Measurements from ENCODE around the gene GID8.

GID8 gene

GRCh38 chr20:62937268-62938104 lies 461 bp upstream of the GID8 start:
- H3K36me3 Mint-ChIP-seq (ENCODE audit: low read depth) = peaks cover 44% of the 10 kb centered on the region
- peaks cover 33% of the 10 kb centered on the region for H3K4me1 Mint-ChIP-seq (ENCODE audit: low read depth)
- DNase-seq = peak; percentile 97

GRCh38 chr20:62940875-62941274 lies 2.9 kb downstream of the GID8 start:
- Mint-ChIP-seq H3K36me3 (ENCODE audit: low read depth) (peaks cover 78% of the 10 kb centered on the region), H3K27ac (peak overlapping the region; percentile 44), H3K4me3 (no peak overlapping the region), H3K27me3 (no peaks in the 10 kb centered on the region), H3K9me3 (no peaks in the 10 kb centered on the region), H3K4me1 (ENCODE audit: low read depth) (peaks cover 37% of the 10 kb centered on the region)
- no peak for DNase-seq

More at GRCh38 chr20:62937268-62938104, 461 bp upstream of the GID8 start:
- Mint-ChIP-seq H3K9me3 (no peaks in the 10 kb centered on the region), H3K4me3 (no peak overlapping the region), H3K27ac (peak overlapping the region; percentile 98), H3K27me3 (no peaks in the 10 kb centered on the region)

- Mint-ChIP-seq H3K9me3 (no peaks in the 10 kb centered on the region), H3K4me3 (no peak overlapping the region), H3K36me3 (ENCODE audit: low read depth) (peaks cover 86% of the 10 kb centered on the region), H3K27me3 (no peaks in the 10 kb centered on the region), H3K4me1 (ENCODE audit: low read depth) (peaks cover 36% of the 10 kb centered on the region), H3K27ac (peak overlapping the region; percentile 68)
- DNase-seq = no peak
Measured at GRCh38 chr20:62941792-62942191, 3.8 kb downstream of the GID8 start.

- Mint-ChIP-seq H3K27me3 (no peaks in the 10 kb centered on the region), H3K27ac (no peak overlapping the region)
Measured at GRCh38 chr20:62942456-62942855, 4.5 kb downstream of the GID8 start.

GRCh38 chr20:62943396-62943795 lies 5.4 kb downstream of the GID8 start:
- H3K4me3 Mint-ChIP-seq = no peak overlapping the region
- no peaks in the 10 kb centered on the region for H3K9me3 Mint-ChIP-seq
- peaks cover 94% of the 10 kb centered on the region for H3K36me3 Mint-ChIP-seq (ENCODE audit: low read depth)
- H3K27me3 Mint-ChIP-seq = no peaks in the 10 kb centered on the region
- H3K4me1 Mint-ChIP-seq (ENCODE audit: low read depth) = peaks cover 35% of the 10 kb centered on the region
- peak overlapping the region; percentile 37 for H3K27ac Mint-ChIP-seq
- DNase-seq = no peak

More at GRCh38 chr20:62942456-62942855, 4.5 kb downstream of the GID8 start:
- Mint-ChIP-seq H3K4me3 (no peak overlapping the region), H3K36me3 (ENCODE audit: low read depth) (peaks cover 88% of the 10 kb centered on the region), H3K9me3 (no peaks in the 10 kb centered on the region), H3K4me1 (ENCODE audit: low read depth) (peaks cover 35% of the 10 kb centered on the region)
- no peak for DNase-seq

- peaks cover 33% of the 10 kb centered on the region for H3K4me1 Mint-ChIP-seq (ENCODE audit: low read depth)
- no peak for DNase-seq
- peak overlapping the region; percentile 34 for H3K27ac Mint-ChIP-seq
- H3K27me3 Mint-ChIP-seq = no peaks in the 10 kb centered on the region
- H3K4me3 Mint-ChIP-seq = no peak overlapping the region
- no peaks in the 10 kb centered on the region for H3K9me3 Mint-ChIP-seq
- peaks cover 94% of the 10 kb centered on the region for H3K36me3 Mint-ChIP-seq (ENCODE audit: low read depth)
Measured at GRCh38 chr20:62944184-62944583, 6.2 kb downstream of the GID8 start.

GRCh38 chr20:62944746-62945145 lies 6.8 kb downstream of the GID8 start:
- DNase-seq = no peak
- H3K4me3 Mint-ChIP-seq = no peak overlapping the region
- H3K9me3 Mint-ChIP-seq = no peaks in the 10 kb centered on the region
- H3K36me3 Mint-ChIP-seq (ENCODE audit: low read depth) = peaks cover 95% of the 10 kb centered on the region
- H3K4me1 Mint-ChIP-seq (ENCODE audit: low read depth) = peaks cover 28% of the 10 kb centered on the region
- no peaks in the 10 kb centered on the region for H3K27me3 Mint-ChIP-seq
- peak overlapping the region; percentile 34 for H3K27ac Mint-ChIP-seq

GRCh38 chr20:62945771-62946339 lies 7.9 kb downstream of the GID8 start:
- peaks cover 100% of the 10 kb centered on the region for H3K36me3 Mint-ChIP-seq (ENCODE audit: low read depth)
- no peak overlapping the region for H3K4me3 Mint-ChIP-seq

GRCh38 chr20:62946918-62947317 lies 9.0 kb downstream of the GID8 start:
- Mint-ChIP-seq H3K4me3 (no peak overlapping the region), H3K36me3 (ENCODE audit: low read depth) (peaks cover 91% of the 10 kb centered on the region), H3K27ac (peak overlapping the region; percentile 16), H3K9me3 (no peaks in the 10 kb centered on the region), H3K4me1 (ENCODE audit: low read depth) (peaks cover 15% of the 10 kb centered on the region), H3K27me3 (no peaks in the 10 kb centered on the region)
- no peak for DNase-seq

More at GRCh38 chr20:62945771-62946339, 7.9 kb downstream of the GID8 start:
- DNase-seq = no peak
- Mint-ChIP-seq H3K27ac (no peak overlapping the region), H3K4me1 (ENCODE audit: low read depth) (peaks cover 23% of the 10 kb centered on the region), H3K27me3 (no peaks in the 10 kb centered on the region), H3K9me3 (no peaks in the 10 kb centered on the region)

- Mint-ChIP-seq H3K9me3 (no peaks in the 10 kb centered on the region), H3K4me3 (no peak overlapping the region), H3K27me3 (no peaks in the 10 kb centered on the region), H3K27ac (no peak overlapping the region), H3K4me1 (ENCODE audit: low read depth) (peaks cover 14% of the 10 kb centered on the region), H3K36me3 (ENCODE audit: low read depth) (peaks cover 83% of the 10 kb centered on the region)
- DNase-seq = no peak
Measured at GRCh38 chr20:62947532-62948300, 9.8 kb downstream of the GID8 start.

GRCh38 chr20:62949153-62949821 lies 11.3 kb downstream of the GID8 start:
- H3K36me3 Mint-ChIP-seq (ENCODE audit: low read depth) = peaks cover 67% of the 10 kb centered on the region

GRCh38 chr20:62949962-62950361 lies 12.0 kb downstream of the GID8 start:
- H3K4me3 Mint-ChIP-seq = no peak overlapping the region
- H3K9me3 Mint-ChIP-seq = no peaks in the 10 kb centered on the region
- H3K27ac Mint-ChIP-seq = no peak overlapping the region
- H3K4me1 Mint-ChIP-seq (ENCODE audit: low read depth) = peaks cover 30% of the 10 kb centered on the region
- H3K36me3 Mint-ChIP-seq (ENCODE audit: low read depth) = peaks cover 61% of the 10 kb centered on the region
- no peaks in the 10 kb centered on the region for H3K27me3 Mint-ChIP-seq
- no peak for DNase-seq

More at GRCh38 chr20:62949153-62949821, 11.3 kb downstream of the GID8 start:
- Mint-ChIP-seq H3K9me3 (no peaks in the 10 kb centered on the region), H3K4me1 (ENCODE audit: low read depth) (peaks cover 28% of the 10 kb centered on the region), H3K27ac (no peak overlapping the region), H3K4me3 (no peak overlapping the region), H3K27me3 (no peaks in the 10 kb centered on the region)
- DNase-seq = no peak

- Mint-ChIP-seq H3K4me1 (ENCODE audit: low read depth) (peaks cover 30% of the 10 kb centered on the region), H3K36me3 (ENCODE audit: low read depth) (peaks cover 53% of the 10 kb centered on the region), H3K27me3 (no peaks in the 10 kb centered on the region)
Measured at GRCh38 chr20:62950741-62951140, 12.8 kb downstream of the GID8 start.

More at GRCh38 chr20:62950741-62951140, 12.8 kb downstream of the GID8 start:
- DNase-seq = no peak
- no peaks in the 10 kb centered on the region for H3K9me3 Mint-ChIP-seq
- no peak overlapping the region for H3K27ac Mint-ChIP-seq
- H3K4me3 Mint-ChIP-seq = no peak overlapping the region

Measured in activated T-cell treated with anti-CD3 and anti-CD28 coated beads, Interleukin-2, amount 50 U/mL, for 24 hours (primary cell).